Measurements from ENCODE around the gene TMEM14A.
"Not testable (repeated sequence)": the region's sequence is repeated elsewhere in the genome, so short reads cannot be mapped to it uniquely, and the experiment has no call there.

The TMEM14A gene

DNA sequence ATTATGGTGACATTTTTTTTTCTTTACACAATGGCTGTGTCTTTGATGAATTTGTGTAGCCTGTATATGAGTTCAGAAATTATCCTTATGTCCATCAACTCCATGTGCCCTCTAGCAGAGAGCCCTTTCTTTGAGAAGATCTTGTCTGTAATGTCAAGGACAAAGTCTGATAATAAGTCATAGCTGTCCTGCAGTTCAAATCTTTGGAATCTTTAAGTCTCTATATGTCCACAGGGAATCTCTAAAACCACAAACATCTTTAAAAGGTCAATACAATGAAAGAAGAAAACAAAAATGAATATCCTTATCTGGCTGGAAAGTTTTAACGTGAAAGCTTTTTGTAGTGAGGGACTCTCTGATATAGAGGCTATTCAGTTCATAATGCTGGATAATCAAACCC, 16.9 kb upstream of the TMEM14A start:
- TF ChIP-seq, protein P1, sequence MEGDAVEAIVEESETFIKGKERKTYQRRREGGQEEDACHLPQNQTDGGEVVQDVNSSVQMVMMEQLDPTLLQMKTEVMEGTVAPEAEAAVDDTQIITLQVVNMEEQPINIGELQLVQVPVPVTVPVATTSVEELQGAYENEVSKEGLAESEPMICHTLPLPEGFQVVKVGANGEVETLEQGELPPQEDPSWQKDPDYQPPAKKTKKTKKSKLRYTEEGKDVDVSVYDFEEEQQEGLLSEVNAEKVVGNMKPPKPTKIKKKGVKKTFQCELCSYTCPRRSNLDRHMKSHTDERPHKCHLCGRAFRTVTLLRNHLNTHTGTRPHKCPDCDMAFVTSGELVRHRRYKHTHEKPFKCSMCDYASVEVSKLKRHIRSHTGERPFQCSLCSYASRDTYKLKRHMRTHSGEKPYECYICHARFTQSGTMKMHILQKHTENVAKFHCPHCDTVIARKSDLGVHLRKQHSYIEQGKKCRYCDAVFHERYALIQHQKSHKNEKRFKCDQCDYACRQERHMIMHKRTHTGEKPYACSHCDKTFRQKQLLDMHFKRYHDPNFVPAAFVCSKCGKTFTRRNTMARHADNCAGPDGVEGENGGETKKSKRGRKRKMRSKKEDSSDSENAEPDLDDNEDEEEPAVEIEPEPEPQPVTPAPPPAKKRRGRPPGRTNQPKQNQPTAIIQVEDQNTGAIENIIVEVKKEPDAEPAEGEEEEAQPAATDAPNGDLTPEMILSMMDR (IDR thresholded peaks at IDR 0.05; ENCODE audit: low read length, missing control alignments) = no peak
- no peak overlapping the region for H3K4me3 ChIP-seq (replicated peaks; ENCODE audit: low read depth, low read length)
- no peak for DNase-seq (ENCODE audit: low read depth)

GRCh38 chr6:52654592-52654991, 16.3 kb upstream of the TMEM14A start:
- no peak overlapping the region for H3K4me3 ChIP-seq (replicated peaks; ENCODE audit: low read depth, low read length)
- TF ChIP-seq, protein P1 (IDR thresholded peaks at IDR 0.05; ENCODE audit: low read length, missing control alignments) = no peak
- DNase-seq (ENCODE audit: low read depth) = no peak

- H3K4me3 ChIP-seq (replicated peaks; ENCODE audit: low read depth, low read length); DNase-seq (ENCODE audit: low read depth): not testable (repeated sequence)
These were observed 15.0 kb upstream of the TMEM14A start for GRCh38 chr6:52655941-52656340.

- no peak overlapping the region for H3K4me3 ChIP-seq (replicated peaks; ENCODE audit: low read depth, low read length)
- no peak for DNase-seq (ENCODE audit: low read depth)
- TF ChIP-seq, protein P1 (IDR thresholded peaks at IDR 0.05; ENCODE audit: low read length, missing control alignments) = no peak
These were observed 13.0 kb upstream of the TMEM14A start for GRCh38 chr6:52657870-52658269.

GRCh38 chr6:52661551-52661950, 9.4 kb upstream of the TMEM14A start:
- no peak for DNase-seq (ENCODE audit: low read depth)
- TF ChIP-seq, protein P1 (IDR thresholded peaks at IDR 0.05; ENCODE audit: low read length, missing control alignments) = no peak
- H3K4me3 ChIP-seq (replicated peaks; ENCODE audit: low read depth, low read length) = no peak overlapping the region

DNA sequence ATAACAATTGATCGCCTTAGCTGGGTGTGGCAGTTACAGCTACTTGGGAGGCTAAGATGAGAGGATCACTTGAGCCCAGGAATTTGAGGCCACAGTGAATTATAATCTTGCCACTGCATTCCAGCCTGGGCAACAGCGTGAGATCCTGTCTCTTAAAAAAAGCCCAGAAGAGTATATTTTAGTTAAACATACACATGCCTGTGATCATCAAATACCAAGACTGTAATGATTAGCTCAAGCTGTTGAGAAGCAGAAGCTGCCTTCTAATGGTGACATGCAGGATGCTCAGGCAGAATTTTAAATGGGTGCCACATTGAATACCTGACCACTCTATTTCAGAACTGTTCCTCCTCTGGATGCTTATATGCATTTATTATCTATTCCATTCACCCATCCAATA, 8.9 kb upstream of the TMEM14A start:
- TF ChIP-seq, protein P1 (IDR thresholded peaks at IDR 0.05; ENCODE audit: low read length, missing control alignments) = no peak
- DNase-seq (ENCODE audit: low read depth) = no peak
- no peak overlapping the region for H3K4me3 ChIP-seq (replicated peaks; ENCODE audit: low read depth, low read length)

DNA sequence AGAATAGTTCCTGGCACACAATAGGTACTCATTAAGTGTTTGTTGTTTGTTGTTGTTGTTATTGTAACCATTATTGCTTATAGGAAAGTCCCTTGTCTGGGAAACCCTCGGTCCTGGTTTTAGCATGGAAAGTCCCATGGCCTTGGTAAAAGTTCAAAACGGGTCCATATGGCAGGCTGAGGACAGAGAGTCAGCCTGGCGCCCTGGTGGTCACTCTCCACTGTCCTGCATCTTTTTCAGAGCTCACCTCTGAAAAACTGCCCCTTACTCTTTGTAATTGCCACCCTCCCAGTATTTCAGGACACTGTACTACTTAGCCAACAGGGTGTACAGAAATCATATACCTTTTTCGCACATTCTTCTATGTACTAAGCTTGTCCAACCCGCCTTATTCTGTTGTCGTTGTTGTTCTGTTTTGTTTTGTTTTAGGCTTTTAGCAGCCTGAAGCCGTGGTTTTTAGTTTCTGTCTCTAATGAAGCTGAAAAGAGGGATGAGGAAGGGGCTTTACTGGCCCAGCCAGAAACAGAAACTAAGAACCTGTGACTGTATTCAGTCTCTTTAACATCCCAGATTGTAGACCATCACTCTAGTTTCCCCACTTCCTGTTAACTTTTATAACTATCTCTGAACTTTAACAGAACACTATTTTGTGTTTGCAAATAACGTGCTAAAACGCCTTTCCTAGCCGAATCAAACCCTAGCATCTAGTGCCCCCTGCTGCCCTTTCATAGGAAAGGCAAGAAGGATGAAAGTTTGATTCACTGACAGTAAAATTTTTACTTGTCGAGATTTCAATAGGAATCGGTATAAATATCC, 7.6 kb upstream of the TMEM14A start:
- TF ChIP-seq, protein P1 (IDR thresholded peaks at IDR 0.05; ENCODE audit: low read length, missing control alignments) = peak; percentile 88
- DNase-seq (ENCODE audit: low read depth) = peak; percentile 87
- H3K4me3 ChIP-seq (replicated peaks; ENCODE audit: low read depth, low read length) = peak overlapping the region; percentile 71

Measured in fibroblast of pulmonary artery (primary cell).